Left ventricle myocardium inferior (tissue), 1 donor: ENCODE measurements around the gene FOXK1. TPM values are rescaled to one million over a fixed set of nuclear protein-coding genes. Genes with fewer than 3 reads are reported as not detected.
"Not testable (repeated sequence)": the region's sequence is repeated elsewhere in the genome, so short reads cannot be mapped to it uniquely, and the experiment has no call there.

Source experiments
- DNase-seq: peaks from one replicate; pipeline ENCODE4 v3.0.0-alpha.2; 2020
- H3K27ac ChIP-seq: fragments of 200-600 bp; replicated peaks from 2 replicates; pipeline ENCODE4 v1.8.0; 2021
- H3K27me3 ChIP-seq: fragments of 200-600 bp; 2 replicates; pipeline ENCODE4 v1.8.0; 2021; ENCODE audit warnings: low read depth
- H3K36me3 ChIP-seq: fragments of 200-600 bp; 2 replicates; pipeline ENCODE4 v1.8.0; 2021
- H3K4me1 ChIP-seq: fragments of 200-600 bp; 2 replicates; pipeline ENCODE4 v1.8.0; 2021
- H3K4me3 ChIP-seq: fragments of 200-600 bp; 2 replicates; pipeline ENCODE4 v1.8.0; 2021; ENCODE audit warnings: mild to moderate bottlenecking, moderate library complexity
- H3K9me3 ChIP-seq: fragments of 200-600 bp; replicated peaks from 2 replicates; pipeline ENCODE4 v1.8.0; 2021
- CTCF ChIP-seq: fragments of 200-600 bp; IDR thresholded peaks from 2 replicates; pipeline ENCODE4 v1.8.0; 2021; ENCODE audit warnings: antibody characterized with exemption, mild to moderate bottlenecking, borderline replicate concordance
- intact Hi-C: fragments of 100-400 bp; cut with micrococcal nuclease; formaldehyde crosslinking; loops from one replicate; pipeline ENCODE4 v1.11.0; 2022
- total RNA-seq: library from RNA; stranded (reverse); fragmentation: NEBNext Ultra II Directional; extraction: Animal tissue kit (Norgen Biotek cat#: 25700); gene quantifications from one replicate; pipeline ENCODE4 v1.2.1, GENCODE V29; 2021
- donor health status: DM: no; HTN: yes; CAD: no; lungs with severe emphysema.

FOXK1 gene
- total RNA-seq, 1 donor from 2014 or later, result 18.3 TPM

GRCh38 chr7:4800487-4800886 is 118.4 kb downstream of the FOXK1 start:
- TF ChIP-seq CTCF, result no peak
- no peaks in the 10 kb centered on the region for H3K9me3 ChIP-seq
- intact Hi-C loops, result no loop called here
- no peak overlapping the region for H3K4me3 ChIP-seq
- DNase-seq, result no peak
- no peaks in the 10 kb centered on the region for H3K36me3 ChIP-seq
- peaks cover 23% of the 10 kb centered on the region for H3K4me1 ChIP-seq
- no peak overlapping the region for H3K27ac ChIP-seq
- H3K27me3 ChIP-seq, result no peaks in the 10 kb centered on the region

GRCh38 chr7:4800926-4801838 is 119.1 kb downstream of the FOXK1 start:
- no peak for DNase-seq
- Histone ChIP-seq H3K27ac (no peak overlapping the region), H3K9me3 (no peaks in the 10 kb centered on the region), H3K36me3 (no peaks in the 10 kb centered on the region), H3K4me1 (peaks cover 23% of the 10 kb centered on the region), H3K4me3 (no peak overlapping the region), H3K27me3 (no peaks in the 10 kb centered on the region)
- no peak for TF ChIP-seq CTCF
- intact Hi-C loops, result no loop called here

GRCh38 chr7:4801839-4802231 is 119.7 kb downstream of the FOXK1 start:
- H3K27me3 ChIP-seq, result no peaks in the 10 kb centered on the region
- H3K27ac ChIP-seq, result no peak overlapping the region
- H3K36me3 ChIP-seq, result no peaks in the 10 kb centered on the region
- DNase-seq, result no peak
- peaks cover 24% of the 10 kb centered on the region for H3K4me1 ChIP-seq
- H3K4me3 ChIP-seq, result no peak overlapping the region
- H3K9me3 ChIP-seq, result no peaks in the 10 kb centered on the region
- intact Hi-C loops, result no loop called here
- TF ChIP-seq CTCF, result no peak

GRCh38 chr7:4802577-4802976 is 120.5 kb downstream of the FOXK1 start:
- H3K9me3 ChIP-seq, H3K36me3 ChIP-seq, H3K4me3 ChIP-seq, DNase-seq, H3K27me3 ChIP-seq, intact Hi-C loops, H3K27ac ChIP-seq: not testable (repeated sequence)
- peaks cover 28% of the 10 kb centered on the region for H3K4me1 ChIP-seq

GRCh38 chr7:4803397-4804241 is 121.5 kb downstream of the FOXK1 start:
- no peak for TF ChIP-seq CTCF
- intact Hi-C loops, result no loop called here
- no peak for DNase-seq

More at GRCh38 chr7:4803397-4804241, 121.5 kb downstream of the FOXK1 start:
- Histone ChIP-seq H3K36me3 (no peaks in the 10 kb centered on the region), H3K9me3 (no peaks in the 10 kb centered on the region), H3K27ac (no peak overlapping the region), H3K4me1 (peaks cover 21% of the 10 kb centered on the region), H3K4me3 (no peak overlapping the region), H3K27me3 (no peaks in the 10 kb centered on the region)
